Endothelial cell (in vitro differentiated cells): ENCODE measurements around the gene GSE1. TPM values are rescaled to one million over a fixed set of nuclear protein-coding genes. Genes with fewer than 3 reads are reported as not detected.

Source experiments
- DNase-seq: peaks from one replicate; pipeline ENCODE4 v3.0.0; 2021; ENCODE audit warnings: low spot score
- H3K27ac Mint-ChIP-seq: one replicate; pipeline ENCODE4 v1.8.0; 2021; ENCODE audit warnings: mixed read lengths, inconsistent platforms; ENCODE audit not compliant: unreplicated experiment
- H3K27me3 Mint-ChIP-seq: one replicate; pipeline ENCODE4 v1.8.0; 2021; ENCODE audit warnings: mild to moderate bottlenecking, moderate library complexity, mixed read lengths, inconsistent platforms; ENCODE audit not compliant: unreplicated experiment
- H3K36me3 Mint-ChIP-seq: one replicate; pipeline ENCODE4 v1.8.0; 2021; ENCODE audit warnings: mild to moderate bottlenecking, low read depth, mixed read lengths, inconsistent platforms; ENCODE audit not compliant: unreplicated experiment
- H3K4me1 Mint-ChIP-seq: one replicate; pipeline ENCODE4 v1.8.0; 2021; ENCODE audit warnings: mild to moderate bottlenecking, mixed read lengths, inconsistent platforms; ENCODE audit not compliant: unreplicated experiment
- H3K4me3 Mint-ChIP-seq: one replicate; pipeline ENCODE4 v1.8.0; 2021; ENCODE audit warnings: mild to moderate bottlenecking, mixed read lengths, inconsistent platforms; ENCODE audit not compliant: unreplicated experiment
- H3K9me3 Mint-ChIP-seq: one replicate; pipeline ENCODE4 v1.8.0; 2021; ENCODE audit warnings: mixed read lengths, inconsistent platforms; ENCODE audit not compliant: unreplicated experiment
- CTCF ChIP-seq: fragments of 200-600 bp; sonication (generic); IDR thresholded peaks from one replicate; pipeline ENCODE4 v1.5.0; 2021; ENCODE audit warnings: antibody characterized with exemption; ENCODE audit not compliant: unreplicated experiment
- total RNA-seq: library from RNA; stranded (reverse); fragmentation: NEBNext Ultra II Directional; extraction: Animal tissue kit (Norgen Biotek cat#: 25700); gene quantifications from one replicate; pipeline ENCODE4 v1.2.1, GENCODE V29; 2021; ENCODE audit not compliant: unreplicated experiment

GSE1 gene
- total RNA-seq, 1 donor from 2014 or later, result 23.9 TPM

DNA sequence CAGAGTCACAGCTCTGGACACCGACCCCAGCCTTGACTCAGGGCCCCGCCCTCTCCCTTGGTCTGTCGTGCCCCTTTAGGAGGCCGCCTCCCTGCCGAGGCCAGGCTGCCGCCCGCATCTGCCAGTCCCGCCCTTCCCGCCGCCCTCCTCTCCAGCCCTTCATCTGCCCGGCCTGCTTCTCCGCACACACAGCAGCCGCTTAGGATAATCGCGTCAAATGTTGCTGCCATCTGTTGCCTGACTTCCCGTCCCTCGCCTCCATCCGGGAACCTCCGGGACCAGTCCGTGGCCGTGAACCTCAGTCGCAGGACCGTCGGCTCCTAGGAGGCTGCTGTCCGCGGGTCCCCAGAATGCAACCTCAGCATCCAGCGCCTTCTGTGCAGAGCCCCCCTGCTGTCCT is 11.9 kb downstream of the GSE1 start:
- Mint-ChIP-seq H3K27me3 (peaks cover 10% of the 10 kb centered on the region), H3K9me3 (no peaks in the 10 kb centered on the region), H3K27ac (no peak overlapping the region), H3K4me3 (no peak overlapping the region), H3K36me3 (peaks cover 6% of the 10 kb centered on the region), H3K4me1 (peaks cover 3% of the 10 kb centered on the region)
- no peak for DNase-seq
- no peak for TF ChIP-seq CTCF

DNA sequence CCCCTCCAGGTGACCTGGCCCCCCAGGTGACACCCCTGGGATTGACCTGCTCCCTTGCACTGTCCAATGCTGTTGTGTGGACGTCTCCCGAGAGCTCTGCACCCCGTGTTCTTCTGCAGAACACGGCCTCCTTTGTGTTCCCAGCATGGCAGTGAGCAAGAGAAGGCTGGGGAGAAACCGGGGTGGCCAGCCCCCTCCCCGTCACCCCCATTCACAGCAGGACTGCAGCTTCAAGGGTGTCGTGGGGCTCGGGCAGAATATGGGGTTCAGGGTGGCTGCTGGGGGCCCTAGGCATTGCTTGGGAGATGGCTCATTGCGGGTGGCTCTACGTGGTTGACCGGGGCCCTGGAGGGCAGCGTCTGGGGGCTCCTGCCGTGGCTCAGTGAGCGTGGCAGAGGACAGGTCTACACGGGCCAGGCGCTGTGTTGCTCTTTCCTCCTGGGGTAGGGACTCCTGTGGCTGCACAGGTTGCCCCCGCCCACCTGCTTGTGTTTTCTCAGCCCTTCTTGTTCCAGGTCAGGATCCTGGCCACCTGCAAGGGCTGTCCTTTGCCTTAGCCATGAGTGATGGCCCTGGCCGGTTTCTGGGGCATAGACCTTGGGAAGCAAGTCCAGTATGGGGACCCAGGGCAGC is 12.5 kb downstream of the GSE1 start:
- Mint-ChIP-seq H3K9me3 (no peaks in the 10 kb centered on the region), H3K27ac (no peak overlapping the region), H3K4me3 (no peak overlapping the region), H3K27me3 (peaks cover 10% of the 10 kb centered on the region), H3K4me1 (peaks cover 3% of the 10 kb centered on the region), H3K36me3 (peaks cover 6% of the 10 kb centered on the region)
- TF ChIP-seq CTCF, result no peak
- DNase-seq, result no peak

DNA sequence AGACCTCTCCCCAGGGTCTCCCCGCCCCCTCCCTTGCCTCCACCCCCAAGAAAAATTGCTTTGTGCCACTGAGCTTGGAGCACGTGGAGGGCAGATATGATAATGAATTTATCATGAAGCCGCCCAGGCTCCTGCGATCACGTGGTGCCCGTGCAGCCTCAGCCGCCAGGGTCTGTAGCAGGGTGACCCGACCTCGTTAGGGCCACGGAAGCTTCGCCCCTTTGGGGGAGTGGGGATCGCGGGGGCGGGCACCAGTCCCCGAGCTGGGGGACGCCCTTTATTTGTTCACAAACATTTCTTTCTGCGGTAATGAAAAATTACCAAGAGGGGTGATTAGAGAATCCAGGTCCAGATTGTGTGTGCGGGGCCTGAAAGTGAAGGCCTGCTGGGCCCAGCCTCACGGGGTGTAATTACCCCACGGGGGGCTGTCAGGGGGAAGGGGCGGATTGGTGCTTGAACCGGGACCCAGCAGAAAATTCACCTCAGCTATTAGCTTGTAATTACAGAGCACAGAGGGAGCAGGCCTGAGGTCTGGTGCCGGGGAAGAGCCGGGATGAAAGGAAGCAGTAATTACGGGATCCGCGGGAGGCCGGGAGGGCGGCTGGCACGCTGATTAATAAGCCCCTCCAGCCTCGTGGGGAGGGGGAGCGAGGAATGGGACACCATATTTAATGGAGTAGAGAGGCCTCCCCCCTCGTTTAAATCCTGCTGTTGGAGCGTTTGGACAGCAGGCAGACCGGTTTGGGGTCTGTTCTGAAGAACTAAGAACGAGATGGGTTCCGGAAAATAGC is 13.3 kb downstream of the GSE1 start:
- TF ChIP-seq CTCF, result no peak
- Mint-ChIP-seq H3K36me3 (peaks cover 6% of the 10 kb centered on the region), H3K4me3 (peak overlapping the region; percentile 47), H3K27me3 (peaks cover 10% of the 10 kb centered on the region), H3K4me1 (peaks cover 3% of the 10 kb centered on the region), H3K27ac (no peak overlapping the region), H3K9me3 (no peaks in the 10 kb centered on the region)
- no peak for DNase-seq

- Mint-ChIP-seq H3K9me3 (no peaks in the 10 kb centered on the region), H3K36me3 (peaks cover 6% of the 10 kb centered on the region), H3K27ac (no peak overlapping the region), H3K4me1 (peaks cover 3% of the 10 kb centered on the region), H3K4me3 (no peak overlapping the region), H3K27me3 (peaks cover 10% of the 10 kb centered on the region)
- TF ChIP-seq CTCF, result no peak
- no peak for DNase-seq
Measured at GRCh38 chr16:85627089-85627488, 14.0 kb downstream of the GSE1 start.
